HUES6 (cell line): ENCODE data around the gene NPSR1.

Experiments used
- H3K27ac ChIP-seq: 2 replicates; pipeline ENCODE4 v1.7.0; 2013; ENCODE audit warnings: low read depth, mild to moderate bottlenecking, low read length, inconsistent platforms
- H3K27me3 ChIP-seq: 2 replicates; pipeline ENCODE4 v1.6.1; 2013; ENCODE audit warnings: low read length; ENCODE audit not compliant: control insufficient read depth, insufficient read depth
- H3K36me3 ChIP-seq: 2 replicates; pipeline ENCODE4 v1.6.1; 2013; ENCODE audit warnings: low read length; ENCODE audit not compliant: control insufficient read depth, insufficient read depth
- H3K4me1 ChIP-seq: 2 replicates; pipeline ENCODE4 v1.6.1; 2013; ENCODE audit warnings: low read length; ENCODE audit not compliant: control insufficient read depth, insufficient read depth
- H3K4me3 ChIP-seq: 2 replicates; pipeline ENCODE4 v1.5.1; 2013; ENCODE audit warnings: low read depth, low read length
- H3K9ac ChIP-seq: one replicate; pipeline ENCODE4 v1.6.1; 2013; ENCODE audit warnings: mild to moderate bottlenecking, low read length
- H3K9me3 ChIP-seq: 2 replicates; pipeline ENCODE4 v1.6.1; 2013; ENCODE audit warnings: low read depth, low read length; ENCODE audit not compliant: control insufficient read depth, insufficient read depth

The NPSR1 gene

DNA sequence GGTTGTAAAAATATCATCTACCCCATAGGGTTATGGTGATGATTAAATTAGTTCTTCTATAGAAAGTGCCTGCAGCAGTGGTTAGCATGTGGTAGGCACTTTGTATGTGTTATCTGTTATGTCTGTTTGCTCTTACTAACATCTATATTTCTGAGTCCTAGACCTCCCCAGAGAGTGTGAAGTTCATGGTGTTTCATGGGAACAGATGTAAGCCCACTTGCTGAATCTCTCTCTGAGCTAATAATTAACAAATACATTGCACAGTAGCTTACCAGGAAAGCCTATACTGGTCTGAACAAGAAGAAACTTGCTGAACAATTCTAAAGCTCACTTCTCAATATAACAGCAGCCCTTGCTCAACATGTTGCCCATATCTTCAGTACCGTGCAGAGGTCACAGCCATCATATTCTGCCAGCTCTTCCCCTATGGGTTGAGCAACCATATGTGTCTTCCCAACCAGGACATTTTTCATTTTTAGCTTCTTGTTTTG is 100.1 kb downstream of the NPSR1 start:
- Histone ChIP-seq H3K36me3 (no peaks in the 10 kb centered on the region), H3K4me1 (peaks cover 8% of the 10 kb centered on the region; the same call in 1 of the 2 replicates), H3K27me3 (no peaks in the 10 kb centered on the region), H3K9me3 (no peaks in the 10 kb centered on the region), H3K27ac (no peak overlapping the region), H3K9ac (no peak overlapping the region), H3K4me3 (no peak overlapping the region)

DNA sequence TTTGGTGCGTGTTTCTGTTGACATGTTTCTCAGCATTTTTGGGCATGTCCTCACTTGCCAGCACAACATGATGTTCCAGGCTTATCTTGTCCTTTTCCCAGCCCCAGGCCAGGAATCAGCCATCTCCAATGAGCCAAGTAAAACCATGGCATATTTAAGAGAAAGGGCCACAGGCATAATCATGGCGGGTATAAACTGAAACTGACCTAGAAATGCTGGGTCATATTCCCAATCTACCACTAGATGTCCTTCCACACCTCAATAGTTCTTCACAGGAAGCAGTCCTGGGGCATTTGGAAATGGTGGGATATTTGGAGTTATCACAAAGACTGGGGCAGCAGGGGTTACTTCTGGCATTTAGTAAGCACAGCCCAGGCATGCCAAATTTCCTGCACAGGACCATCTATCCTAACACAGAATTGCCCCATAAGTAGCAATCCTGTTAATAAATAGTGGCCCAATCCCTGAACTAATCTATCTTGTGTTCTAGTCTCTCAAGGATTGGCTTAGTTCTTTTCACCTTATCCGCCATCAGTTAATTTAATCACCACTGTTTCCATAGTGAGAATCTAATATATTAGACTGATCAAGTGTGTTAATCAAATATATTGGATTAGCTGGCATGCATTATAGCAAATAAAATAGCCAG is 101.6 kb downstream of the NPSR1 start:
- no peaks in the 10 kb centered on the region for H3K9me3 ChIP-seq
- H3K9ac ChIP-seq, result no peak overlapping the region
- no peaks in the 10 kb centered on the region for H3K27me3 ChIP-seq
- H3K36me3 ChIP-seq, result no peaks in the 10 kb centered on the region
- no peak overlapping the region for H3K4me3 ChIP-seq
- peaks cover 8% of the 10 kb centered on the region; the same call in 1 of the 2 replicates for H3K4me1 ChIP-seq
- no peak overlapping the region for H3K27ac ChIP-seq

DNA sequence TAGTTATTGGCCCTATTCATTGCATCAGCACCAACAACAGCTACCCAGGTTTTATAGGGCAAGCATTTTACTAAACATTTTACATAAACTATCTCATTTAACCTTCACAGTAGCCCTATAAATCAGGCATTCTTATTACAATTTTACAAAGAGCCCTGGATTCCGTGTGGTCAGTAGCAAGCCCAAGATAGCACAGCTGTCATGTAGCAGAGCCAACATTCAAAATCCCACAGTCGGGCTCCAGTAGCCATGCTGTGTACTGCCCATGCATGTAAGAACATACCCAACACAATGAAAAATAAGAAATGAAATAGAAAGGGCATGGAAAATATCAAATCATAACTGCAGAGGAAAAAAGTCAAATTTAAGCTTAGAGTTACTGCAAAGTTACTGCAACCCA is 102.3 kb downstream of the NPSR1 start:
- H3K4me1 ChIP-seq, result peaks cover 8% of the 10 kb centered on the region; the same call in 1 of the 2 replicates
- no peaks in the 10 kb centered on the region for H3K36me3 ChIP-seq
- H3K9me3 ChIP-seq, result no peaks in the 10 kb centered on the region
- H3K9ac ChIP-seq, result no peak overlapping the region
- H3K4me3 ChIP-seq, result no peak overlapping the region
- no peak overlapping the region for H3K27ac ChIP-seq
- no peaks in the 10 kb centered on the region for H3K27me3 ChIP-seq

DNA sequence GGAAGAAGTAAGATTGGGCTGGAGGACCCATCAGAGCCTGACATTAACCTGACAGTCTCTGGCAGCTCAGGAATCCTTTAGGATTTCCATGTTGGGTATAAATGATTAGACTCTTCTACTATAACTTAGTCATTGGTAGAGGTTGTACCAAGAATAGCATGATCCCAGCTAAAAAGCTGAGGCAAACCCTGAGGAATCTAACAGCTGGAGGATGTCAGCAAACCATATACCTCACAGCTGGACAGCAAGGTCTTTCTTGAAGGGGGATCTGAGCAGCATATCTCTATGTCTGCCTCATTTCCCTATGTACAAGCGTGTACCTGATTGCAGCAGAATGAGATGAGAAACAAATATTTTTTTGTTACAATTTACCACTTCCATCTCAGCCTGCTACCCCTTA is 103.2 kb downstream of the NPSR1 start:
- Histone ChIP-seq H3K9ac (no peak overlapping the region), H3K36me3 (no peaks in the 10 kb centered on the region), H3K4me3 (no peak overlapping the region), H3K27me3 (no peaks in the 10 kb centered on the region), H3K9me3 (no peaks in the 10 kb centered on the region), H3K4me1 (0 out of 2 replicates have a peak, but pooled peaks cover 2% of the 10 kb centered on the region), H3K27ac (no peak overlapping the region)

DNA sequence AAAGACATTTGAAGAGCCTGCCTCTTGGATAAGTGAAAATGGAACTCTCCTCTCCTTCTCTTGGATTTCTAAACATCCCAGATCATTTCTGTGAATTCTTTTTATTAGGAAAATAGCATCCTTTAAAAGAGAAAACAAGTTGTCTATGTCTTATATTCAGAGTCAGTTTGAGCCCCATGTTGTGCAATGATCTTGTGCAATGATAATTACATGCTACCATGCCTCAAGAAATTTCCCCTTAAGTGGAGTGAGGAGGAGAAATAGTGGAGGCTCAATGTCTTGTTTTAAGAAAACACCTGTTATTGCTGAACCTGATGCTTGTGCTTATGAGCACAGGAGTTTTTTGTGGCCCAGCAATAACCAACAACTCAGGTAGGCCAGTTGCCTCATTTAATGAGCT is 103.6 kb downstream of the NPSR1 start:
- H3K27ac ChIP-seq, result no peak overlapping the region
- no peaks in the 10 kb centered on the region for H3K27me3 ChIP-seq
- no peaks in the 10 kb centered on the region for H3K9me3 ChIP-seq
- H3K9ac ChIP-seq, result no peak overlapping the region
- no peak overlapping the region for H3K4me3 ChIP-seq
- H3K36me3 ChIP-seq, result no peaks in the 10 kb centered on the region
- H3K4me1 ChIP-seq, result no peaks in the 10 kb centered on the region

DNA sequence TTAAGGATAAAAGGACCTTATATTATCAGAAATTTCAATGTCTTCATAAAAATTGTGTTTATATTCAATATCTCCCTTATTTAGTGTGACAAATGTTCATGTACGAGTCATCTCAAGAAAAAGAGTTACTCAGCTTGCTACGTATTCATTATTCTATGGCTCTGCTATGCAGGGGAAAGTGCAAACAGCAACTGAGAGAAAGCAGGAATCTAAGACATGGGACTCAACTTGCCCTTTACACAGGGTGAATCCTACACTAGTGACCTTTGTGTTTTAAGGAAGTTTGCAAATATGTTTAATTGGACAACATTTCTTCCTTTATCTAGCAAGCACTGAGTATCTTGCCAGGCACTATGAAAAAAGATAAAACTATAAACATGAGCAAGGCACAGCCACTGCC is 104.7 kb downstream of the NPSR1 start:
- Histone ChIP-seq H3K4me1 (no peaks in the 10 kb centered on the region), H3K27me3 (no peaks in the 10 kb centered on the region), H3K4me3 (no peak overlapping the region), H3K36me3 (no peaks in the 10 kb centered on the region), H3K27ac (no peak overlapping the region), H3K9ac (no peak overlapping the region), H3K9me3 (no peaks in the 10 kb centered on the region)

DNA sequence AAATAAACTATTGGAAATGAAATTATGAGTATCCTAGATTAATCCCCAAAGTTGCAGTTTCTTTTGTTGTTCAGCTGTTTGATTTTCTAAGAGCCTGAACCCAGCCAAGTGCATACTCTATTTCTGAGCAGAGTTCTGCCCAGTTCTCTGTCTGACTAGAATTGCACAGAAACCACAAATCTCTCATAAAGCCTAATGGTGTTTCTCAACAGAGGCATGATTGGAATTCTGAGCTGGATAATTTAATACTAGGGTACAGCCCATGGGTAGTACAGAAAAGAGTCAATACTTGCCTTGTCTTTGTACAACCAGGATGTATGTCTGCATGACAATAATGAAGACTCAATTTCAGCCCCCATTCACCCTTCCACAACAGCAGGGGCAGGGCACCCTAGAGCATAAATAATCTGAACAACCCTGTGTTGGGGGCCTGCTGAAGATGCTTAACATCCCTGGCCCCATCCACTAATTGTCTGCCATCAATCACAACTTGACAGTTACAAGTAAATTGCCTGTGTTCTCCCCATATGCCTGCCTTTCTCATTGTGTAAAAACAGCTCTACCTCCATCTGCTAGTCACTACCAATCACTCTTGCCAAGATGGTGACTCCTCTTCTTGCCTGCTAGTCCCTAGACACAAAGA is 114.4 kb downstream of the NPSR1 start:
- no peak overlapping the region for H3K27ac ChIP-seq
- no peak overlapping the region for H3K4me3 ChIP-seq
- no peaks in the 10 kb centered on the region for H3K36me3 ChIP-seq
- H3K27me3 ChIP-seq, result no peaks in the 10 kb centered on the region
- H3K9ac ChIP-seq, result no peak overlapping the region
- H3K9me3 ChIP-seq, result no peaks in the 10 kb centered on the region
- peaks cover 4% of the 10 kb centered on the region; the same call in 1 of the 2 replicates for H3K4me1 ChIP-seq

DNA sequence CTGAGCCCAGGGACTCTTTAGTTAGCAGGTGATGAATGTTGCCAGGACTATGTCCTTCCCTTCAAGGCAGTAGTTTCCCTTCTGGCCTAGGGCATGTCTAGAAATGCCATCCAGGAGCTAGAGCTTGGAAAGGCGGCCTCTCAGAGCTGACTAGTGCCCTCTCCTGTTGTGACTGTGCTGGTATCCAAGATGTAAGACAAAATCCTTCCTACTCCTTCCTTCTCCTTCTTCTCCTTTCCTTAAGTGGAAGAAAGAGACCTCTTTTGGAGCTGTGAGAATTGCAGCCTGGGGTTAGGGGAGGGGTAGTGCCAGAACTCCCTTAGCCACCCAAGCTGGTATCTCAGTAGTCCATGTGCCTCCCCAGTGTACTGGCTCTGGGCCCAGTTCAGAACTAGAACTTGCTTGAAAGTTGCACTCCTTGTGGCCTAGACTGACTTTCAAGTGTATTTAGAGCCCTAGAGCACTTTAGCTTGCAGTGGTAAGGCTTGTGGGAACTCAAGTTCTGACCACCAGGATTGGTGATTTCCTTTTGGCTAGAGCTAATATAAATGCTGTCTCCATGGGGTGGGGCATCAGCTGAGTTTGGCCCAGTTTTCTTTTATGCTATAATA is 118.8 kb downstream of the NPSR1 start:
- Histone ChIP-seq H3K9me3 (no peaks in the 10 kb centered on the region), H3K9ac (no peak overlapping the region), H3K4me1 (peaks cover 9% of the 10 kb centered on the region; the same call in 1 of the 2 replicates), H3K27me3 (no peaks in the 10 kb centered on the region), H3K27ac (no peak overlapping the region), H3K36me3 (no peaks in the 10 kb centered on the region), H3K4me3 (no peak overlapping the region)

DNA sequence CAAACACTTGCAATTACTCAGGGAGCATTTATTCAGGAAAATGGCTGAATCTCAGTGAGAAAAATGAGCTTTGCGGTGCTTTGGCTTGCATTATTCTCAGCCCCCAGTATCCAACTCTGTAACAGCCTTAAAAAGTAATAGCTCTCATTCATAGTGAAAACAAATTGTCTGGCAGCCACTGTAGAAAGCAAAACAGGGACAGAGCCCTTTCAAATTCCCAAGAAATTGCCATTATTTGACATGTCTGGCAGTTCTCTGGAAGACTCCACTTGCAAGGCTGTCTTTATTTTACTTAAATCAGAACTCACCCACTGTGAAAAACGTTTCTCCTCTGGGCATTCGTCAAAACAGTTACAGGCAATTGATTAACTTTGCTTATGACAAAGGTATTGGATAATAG is 122.5 kb downstream of the NPSR1 start:
- Histone ChIP-seq H3K4me1 (peaks cover 9% of the 10 kb centered on the region; the same call in 1 of the 2 replicates), H3K9me3 (no peaks in the 10 kb centered on the region), H3K27ac (no peak overlapping the region), H3K4me3 (no peak overlapping the region), H3K36me3 (no peaks in the 10 kb centered on the region), H3K27me3 (no peaks in the 10 kb centered on the region), H3K9ac (no peak overlapping the region)

DNA sequence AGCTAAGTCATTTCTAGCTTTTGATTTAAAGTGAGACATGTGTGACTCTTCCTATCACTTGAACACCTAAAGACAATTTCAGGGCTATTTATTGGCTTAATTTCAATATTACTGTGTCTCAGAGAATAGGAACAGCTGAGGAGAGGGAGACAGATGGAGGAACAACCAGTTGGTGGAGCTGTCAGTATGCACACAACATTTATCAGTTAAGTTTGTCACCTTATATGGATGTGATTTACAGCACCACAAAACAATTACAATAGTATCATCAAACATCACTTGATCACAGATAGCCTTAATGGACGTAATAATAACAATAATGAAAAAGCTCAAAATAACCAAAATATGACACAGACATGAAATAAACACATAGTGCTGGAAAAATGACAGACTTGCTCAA is 129.6 kb downstream of the NPSR1 start:
- Histone ChIP-seq H3K27me3 (no peaks in the 10 kb centered on the region), H3K27ac (no peak overlapping the region), H3K4me1 (no peaks in the 10 kb centered on the region), H3K9ac (no peak overlapping the region), H3K36me3 (no peaks in the 10 kb centered on the region), H3K4me3 (no peak overlapping the region), H3K9me3 (no peaks in the 10 kb centered on the region)

DNA sequence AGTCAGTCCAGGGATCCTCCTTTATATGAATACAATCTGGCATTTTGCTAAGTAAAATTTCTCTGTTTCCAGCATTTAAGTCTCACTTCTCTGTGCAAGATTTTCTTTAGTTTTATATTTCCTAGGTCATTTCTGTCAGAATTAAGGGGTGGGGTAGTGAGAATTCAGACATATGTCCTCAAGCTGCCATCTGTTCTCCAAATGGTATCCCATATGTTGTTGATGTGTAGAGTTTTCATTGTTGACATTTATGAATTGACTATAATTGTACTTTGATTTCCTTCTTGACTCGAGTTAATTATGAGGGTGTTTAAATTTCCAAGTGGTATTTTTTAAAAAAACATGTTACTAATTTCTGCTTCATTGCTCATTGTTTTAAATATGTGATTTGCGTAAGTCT is 148.8 kb downstream of the NPSR1 start:
- Histone ChIP-seq H3K4me1 (no peaks in the 10 kb centered on the region), H3K27me3 (no peaks in the 10 kb centered on the region), H3K9me3 (no peaks in the 10 kb centered on the region), H3K4me3 (no peak overlapping the region), H3K36me3 (no peaks in the 10 kb centered on the region), H3K9ac (no peak overlapping the region), H3K27ac (no peak overlapping the region)
